Activated B cell treated with CpG ODN at 0.5 μM for 24 hours (primary cell): ENCODE results near the gene VPS13A. TPM values are rescaled to one million over a fixed set of nuclear protein-coding genes. Genes with fewer than 3 reads are reported as not detected.

Experiments used
- ATAC-seq: fragments of 200-7000 bp; cut with Tn5 transposase; one replicate; pipeline ENCODE4 v1.10.0; 2021; ENCODE audit warnings: low read depth, mild to moderate bottlenecking, moderate library complexity
- CTCF ChIA-PET: fragments of 350-600 bp; sonication (Branson Sonifier 250); formaldehyde crosslinking; loops from one replicate; lab custom pipeline; 2021; ENCODE audit warnings: antibody characterized with exemption; lab: Charles Lee
- POLR2A ChIA-PET: fragments of 350-600 bp; sonication (Branson Sonifier 250); formaldehyde crosslinking; loops from one replicate; lab custom pipeline; 2021; ENCODE audit warnings: antibody characterized with exemption; lab: Charles Lee
- DNase-seq: peaks from one replicate; pipeline ENCODE4 v3.0.0; 2022
- H3K27ac Mint-ChIP-seq: one replicate; pipeline ENCODE4 v1.8.0; 2020; ENCODE audit warnings: mixed read lengths
- H3K27me3 Mint-ChIP-seq: one replicate; pipeline ENCODE4 v1.8.0; 2021; ENCODE audit warnings: mixed read lengths
- H3K36me3 Mint-ChIP-seq: one replicate; pipeline ENCODE4 v1.8.0; 2021; ENCODE audit warnings: low read depth, mixed read lengths
- H3K4me1 Mint-ChIP-seq: one replicate; pipeline ENCODE4 v1.8.0; 2021; ENCODE audit warnings: mixed read lengths
- H3K4me3 Mint-ChIP-seq: one replicate; pipeline ENCODE4 v1.8.0; 2020; ENCODE audit warnings: mild to moderate bottlenecking, mixed read lengths
- H3K9me3 Mint-ChIP-seq: one replicate; pipeline ENCODE4 v1.8.0; 2020; ENCODE audit warnings: mixed read lengths
- CTCF ChIP-seq: fragments of 200-600 bp; IDR thresholded peaks from one replicate; pipeline ENCODE4 v1.8.0; 2022; ENCODE audit warnings: antibody characterized with exemption, mild to moderate bottlenecking
- intact Hi-C: fragments of 100-400 bp; cut with micrococcal nuclease; formaldehyde crosslinking; loops from one replicate; pipeline ENCODE4 v1.15.1; 2024
- total RNA-seq: library from RNA; stranded (reverse); gene quantifications from 2 replicates; pipeline ENCODE4 v1.2.3, GENCODE V29; 2022

VPS13A gene
- total RNA-seq, 1 donor from 2014 or later = 69.8 TPM

GRCh38 chr9:77221431-77221830 is 44.1 kb downstream of the VPS13A start:
- H3K27me3 Mint-ChIP-seq = no peaks in the 10 kb centered on the region
- no peaks in the 10 kb centered on the region for H3K4me1 Mint-ChIP-seq
- CTCF ChIA-PET = no interaction called here
- H3K4me3 Mint-ChIP-seq = no peak overlapping the region
- DNase-seq = no peak
- H3K36me3 Mint-ChIP-seq = peaks cover 62% of the 10 kb centered on the region
- POLR2A ChIA-PET = no interaction called here
- TF ChIP-seq CTCF = no peak
- H3K9me3 Mint-ChIP-seq = no peaks in the 10 kb centered on the region
- intact Hi-C loops = no loop called here
- ATAC-seq = no peak
- no peak overlapping the region for H3K27ac Mint-ChIP-seq

GRCh38 chr9:77224746-77225312 is 47.5 kb downstream of the VPS13A start:
- H3K27me3 Mint-ChIP-seq = no peaks in the 10 kb centered on the region
- ATAC-seq (no peak), DNase-seq (no peak)
- peaks cover 59% of the 10 kb centered on the region for H3K36me3 Mint-ChIP-seq
- POLR2A ChIA-PET = no interaction called here
- no peaks in the 10 kb centered on the region for H3K9me3 Mint-ChIP-seq
- H3K4me3 Mint-ChIP-seq = no peak overlapping the region
- H3K4me1 Mint-ChIP-seq = no peaks in the 10 kb centered on the region
- CTCF ChIA-PET = no interaction called here
- no peak overlapping the region for H3K27ac Mint-ChIP-seq
- intact Hi-C loops = no loop called here
- no peak for TF ChIP-seq CTCF

- H3K9me3 Mint-ChIP-seq = no peaks in the 10 kb centered on the region
- peaks cover 51% of the 10 kb centered on the region for H3K36me3 Mint-ChIP-seq
- ChIA-PET CTCF (no interaction called here), POLR2A (no interaction called here)
- ATAC-seq = no peak
- H3K4me1 Mint-ChIP-seq = no peaks in the 10 kb centered on the region
- intact Hi-C loops = loop anchor here (5.0 kb wide), 1 partner anchor 69 kb away; no protein-coding TSS in a partner anchor
- no peak for TF ChIP-seq CTCF
- DNase-seq = no peak
- H3K4me3 Mint-ChIP-seq = no peak overlapping the region
- H3K27me3 Mint-ChIP-seq = no peaks in the 10 kb centered on the region
- H3K27ac Mint-ChIP-seq = no peak overlapping the region
These were observed 59.4 kb downstream of the VPS13A start for GRCh38 chr9:77236693-77237092.

- ATAC-seq (no peak), DNase-seq (no peak)
- H3K27me3 Mint-ChIP-seq = no peaks in the 10 kb centered on the region
- H3K9me3 Mint-ChIP-seq = no peaks in the 10 kb centered on the region
- intact Hi-C loops = loop anchor here (5.0 kb wide), 1 partner anchor 71 kb away; no protein-coding TSS in a partner anchor
- peaks cover 50% of the 10 kb centered on the region for H3K36me3 Mint-ChIP-seq
- H3K4me1 Mint-ChIP-seq = no peaks in the 10 kb centered on the region
- ChIA-PET CTCF (no interaction called here), POLR2A (no interaction called here)
- no peak for TF ChIP-seq CTCF
- H3K4me3 Mint-ChIP-seq = no peak overlapping the region
- no peak overlapping the region for H3K27ac Mint-ChIP-seq
These were observed 60.6 kb downstream of the VPS13A start for GRCh38 chr9:77237896-77238295.

- intact Hi-C loops = no loop called here
- no peak for ATAC-seq
- H3K27ac Mint-ChIP-seq = no peak overlapping the region
- no peaks in the 10 kb centered on the region for H3K27me3 Mint-ChIP-seq
- H3K36me3 Mint-ChIP-seq = peaks cover 46% of the 10 kb centered on the region
- ChIA-PET POLR2A (no interaction called here), CTCF (no interaction called here)
- H3K4me3 Mint-ChIP-seq = no peak overlapping the region
- no peak for DNase-seq
- TF ChIP-seq CTCF = no peak
- peaks cover 7% of the 10 kb centered on the region for H3K9me3 Mint-ChIP-seq
- H3K4me1 Mint-ChIP-seq = no peaks in the 10 kb centered on the region
These were observed 73.7 kb downstream of the VPS13A start for GRCh38 chr9:77251050-77251449.
